GM10266 (cell line): ENCODE results near the gene SIRT2.

Source experiments
- DNase-seq: peaks from one replicate; pipeline ENCODE4 v3.0.0; 2012; ENCODE audit errors: extremely low spot score
- TF ChIP-seq, protein P1 (sequence below): IDR thresholded peaks from 2 replicates; pipeline ENCODE4 v1.5.1; 2012; ENCODE audit warnings: mild to moderate bottlenecking, low read depth; ENCODE audit not compliant: control insufficient read depth, insufficient read depth; ENCODE audit errors: missing control alignments

The SIRT2 gene

DNA sequence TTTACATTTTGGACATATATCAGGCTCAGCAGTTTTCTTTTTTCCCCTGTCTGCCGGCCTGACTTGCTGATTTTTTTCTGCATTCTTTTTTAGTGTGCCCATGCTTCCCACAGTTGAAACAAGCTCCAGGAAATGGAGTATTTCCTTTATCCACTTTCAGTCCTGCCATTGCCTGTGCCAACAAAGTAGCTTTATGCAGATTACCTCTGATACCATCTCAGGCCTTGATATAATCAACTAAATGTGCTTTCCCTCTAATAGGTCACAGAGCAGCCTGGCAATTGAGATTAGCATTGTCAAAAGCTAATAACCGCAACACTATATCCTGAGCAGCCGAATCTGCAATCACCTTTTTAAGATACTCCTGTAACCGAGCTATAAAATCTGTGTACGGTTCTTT is 40.5 kb upstream of the SIRT2 start:
- TF ChIP-seq, protein P1, sequence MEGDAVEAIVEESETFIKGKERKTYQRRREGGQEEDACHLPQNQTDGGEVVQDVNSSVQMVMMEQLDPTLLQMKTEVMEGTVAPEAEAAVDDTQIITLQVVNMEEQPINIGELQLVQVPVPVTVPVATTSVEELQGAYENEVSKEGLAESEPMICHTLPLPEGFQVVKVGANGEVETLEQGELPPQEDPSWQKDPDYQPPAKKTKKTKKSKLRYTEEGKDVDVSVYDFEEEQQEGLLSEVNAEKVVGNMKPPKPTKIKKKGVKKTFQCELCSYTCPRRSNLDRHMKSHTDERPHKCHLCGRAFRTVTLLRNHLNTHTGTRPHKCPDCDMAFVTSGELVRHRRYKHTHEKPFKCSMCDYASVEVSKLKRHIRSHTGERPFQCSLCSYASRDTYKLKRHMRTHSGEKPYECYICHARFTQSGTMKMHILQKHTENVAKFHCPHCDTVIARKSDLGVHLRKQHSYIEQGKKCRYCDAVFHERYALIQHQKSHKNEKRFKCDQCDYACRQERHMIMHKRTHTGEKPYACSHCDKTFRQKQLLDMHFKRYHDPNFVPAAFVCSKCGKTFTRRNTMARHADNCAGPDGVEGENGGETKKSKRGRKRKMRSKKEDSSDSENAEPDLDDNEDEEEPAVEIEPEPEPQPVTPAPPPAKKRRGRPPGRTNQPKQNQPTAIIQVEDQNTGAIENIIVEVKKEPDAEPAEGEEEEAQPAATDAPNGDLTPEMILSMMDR: no peak

DNA sequence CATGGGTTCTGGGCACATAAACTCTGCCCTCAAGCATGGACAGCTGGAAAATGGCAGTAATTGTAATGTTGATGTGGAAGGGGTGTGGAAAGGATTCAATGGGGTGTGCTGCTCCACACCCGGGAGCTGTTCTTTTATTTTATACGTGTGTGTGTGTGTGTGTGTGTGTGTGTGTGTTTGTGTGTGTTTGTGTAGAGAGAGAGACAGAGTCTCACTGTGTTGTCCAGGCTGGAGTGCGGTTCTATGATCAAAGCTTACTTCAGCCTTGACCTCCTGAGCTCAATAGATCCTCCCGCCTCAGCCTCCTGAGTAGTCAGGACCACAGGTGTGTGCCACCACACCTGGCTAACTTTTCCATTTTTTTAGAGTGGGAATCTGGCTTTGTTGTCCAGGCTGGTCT is 34.1 kb upstream of the SIRT2 start:
- no peak for DNase-seq
- TF ChIP-seq, protein P1: no peak

More for the DNA sequence above, 40.5 kb upstream of the SIRT2 start:
- no peak for DNase-seq

DNA sequence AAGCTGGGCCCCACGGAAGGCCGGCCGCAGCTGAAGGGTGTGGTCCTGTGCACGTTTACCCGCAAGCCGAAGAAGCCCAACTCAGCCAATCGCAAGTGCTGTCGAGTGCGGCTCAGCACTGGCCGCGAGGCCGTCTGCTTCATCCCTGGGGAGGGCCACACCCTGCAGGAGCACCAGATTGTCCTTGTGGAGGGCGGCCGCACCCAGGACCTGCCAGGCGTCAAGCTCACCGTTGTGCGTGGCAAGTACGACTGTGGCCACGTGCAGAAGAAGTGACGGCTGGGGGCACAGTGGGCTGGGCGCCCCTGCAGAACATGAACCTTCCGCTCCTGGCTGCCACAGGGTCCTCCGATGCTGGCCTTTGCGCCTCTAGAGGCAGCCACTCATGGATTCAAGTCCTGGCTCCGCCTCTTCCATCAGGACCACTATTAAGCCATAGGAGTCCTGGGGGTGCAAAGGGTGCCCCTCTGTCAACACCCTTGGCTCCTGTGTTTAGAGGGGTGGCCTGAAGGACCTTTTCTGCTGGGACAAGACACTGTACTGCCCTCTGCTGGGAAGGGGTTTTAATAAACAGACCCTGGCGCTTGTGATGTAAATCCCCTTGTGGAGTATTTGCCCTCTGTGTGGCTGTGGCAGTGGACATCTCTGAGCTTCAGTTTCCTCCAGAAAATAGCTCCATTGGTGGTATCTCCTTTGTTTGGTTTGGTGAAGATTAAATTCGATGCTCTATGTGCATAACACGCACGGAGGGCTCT is 33.2 kb upstream of the SIRT2 start:
- no peak for DNase-seq

DNA sequence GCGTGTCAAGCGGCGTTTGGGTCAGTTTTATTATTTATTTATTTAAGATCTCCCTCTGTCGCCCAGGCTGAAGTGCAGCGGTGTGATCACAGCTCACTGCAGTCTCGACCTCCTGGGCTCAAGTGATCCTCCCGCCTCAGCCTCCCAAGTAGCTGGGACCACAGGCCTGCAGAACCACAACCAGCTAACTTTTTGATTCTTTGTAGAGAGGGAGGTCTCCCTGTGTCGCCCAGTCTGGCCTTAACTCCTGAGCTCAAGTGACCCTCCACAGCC is 32.0 kb upstream of the SIRT2 start:
- TF ChIP-seq, protein P1: no peak
- no peak for DNase-seq

More for the DNA sequence above, 33.2 kb upstream of the SIRT2 start:
- TF ChIP-seq, protein P1: peak; percentile 53

DNA sequence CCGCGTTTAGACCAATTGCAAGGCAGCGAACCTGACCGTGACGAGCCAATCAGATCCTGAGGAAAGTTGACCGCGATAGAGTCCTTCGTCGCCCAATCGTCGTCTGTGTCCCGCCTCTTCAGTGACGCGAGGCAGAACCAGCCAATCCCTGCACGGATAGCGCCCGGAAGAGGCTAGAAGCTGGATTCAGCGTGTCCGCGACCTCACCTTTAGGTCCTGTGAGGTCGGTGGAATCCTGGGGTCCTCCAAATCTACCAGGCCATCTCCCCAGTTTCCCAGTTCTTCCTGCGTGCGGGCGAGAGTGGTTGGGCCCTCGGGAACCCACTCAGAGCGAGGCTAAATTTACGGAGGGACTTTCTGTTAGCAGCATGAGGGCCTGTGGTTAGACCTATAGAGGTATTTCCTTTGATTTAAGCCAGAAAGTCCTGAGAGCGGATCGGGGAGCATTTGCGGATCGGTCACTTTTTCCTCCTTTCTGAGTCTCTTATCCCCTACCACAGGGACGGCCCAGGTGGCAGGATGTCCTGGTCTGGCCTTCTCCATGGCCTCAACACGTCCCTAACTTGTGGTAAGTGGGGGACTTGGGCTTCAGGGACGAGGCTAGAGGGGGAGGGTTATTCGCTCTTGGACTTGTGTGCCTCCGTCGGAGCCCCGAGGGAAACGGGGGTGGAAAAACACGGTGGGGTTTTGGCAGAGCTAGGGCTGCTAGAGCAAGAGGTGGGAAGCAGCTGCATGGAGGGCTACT is 31.5 kb upstream of the SIRT2 start, which contains the start of gene MRPS12:
Gene MRPS12, plus strand, starts transcription at position 169 of the 745 bp plus-strand sequence. Its CDS starts 351 bp downstream, at position 520.
- DNase-seq: peak; percentile 99
- TF ChIP-seq, protein P1: no peak

DNA sequence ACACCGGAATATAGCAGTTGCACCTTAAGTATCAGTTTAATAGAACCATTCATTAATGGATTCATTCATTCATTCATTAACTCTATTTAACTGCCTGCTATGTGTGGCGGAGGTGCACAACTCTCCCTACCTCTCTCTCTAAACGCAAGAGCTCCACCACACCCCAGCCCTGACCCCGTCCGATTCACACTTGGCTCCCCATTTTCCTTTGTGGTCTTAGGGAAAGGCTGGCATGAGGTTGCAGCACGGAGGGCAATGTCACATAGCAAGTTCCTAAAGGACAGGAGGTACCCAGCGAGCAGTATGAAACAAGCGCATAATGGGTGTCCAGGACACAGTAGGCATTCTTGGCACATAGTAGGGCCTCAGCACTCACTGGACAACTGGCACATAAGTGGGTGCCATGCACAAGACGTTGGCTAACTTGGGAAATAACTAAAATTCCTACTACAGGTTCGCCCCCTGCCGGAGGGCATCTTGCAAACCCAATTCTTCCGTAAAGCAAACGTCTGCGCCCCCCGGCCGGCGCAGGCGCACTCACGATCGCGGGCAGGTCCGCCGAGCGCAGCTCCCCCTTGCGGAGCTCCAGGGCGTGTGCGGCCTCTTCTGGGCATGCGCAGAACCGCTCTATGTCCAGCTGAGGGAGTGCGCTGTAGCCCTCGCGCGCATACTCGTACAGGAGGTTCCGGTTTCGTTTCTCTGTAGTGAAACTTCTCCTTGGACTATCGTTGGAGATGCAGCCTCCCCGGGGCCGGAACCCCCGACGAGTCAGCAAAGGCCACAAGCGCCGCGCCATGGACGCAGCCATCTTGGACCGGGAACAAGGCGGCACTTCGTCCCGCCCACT is 30.7 kb upstream of the SIRT2 start, which contains the start of gene SARS2:
Gene SARS2, minus strand, starts transcription at position 835 of the 847 bp plus-strand sequence. Its CDS starts 27 bp downstream, at position 808.
- peak; percentile 98 for DNase-seq
- TF ChIP-seq, protein P1: peak; percentile 92
